GM19351 (cell line): Measurements from ENCODE around the gene GOLM1.
"Not testable (repeated sequence)": the region's sequence is repeated elsewhere in the genome, so short reads cannot be mapped to it uniquely, and the experiment has no call there.

Experiments
- ATAC-seq: cut with Tn5 transposase; IDR thresholded peaks from one replicate; pipeline ENCODE4 v1.9.1; 2021; ENCODE audit warnings: mild to moderate bottlenecking, moderate library complexity; ENCODE audit not compliant: unreplicated experiment

The GOLM1 gene

GRCh38 chr9:86091477-86091876, 7.9 kb downstream of the GOLM1 start:
- no peak for ATAC-seq

- no peak for ATAC-seq
These were observed 16.5 kb downstream of the GOLM1 start for GRCh38 chr9:86082870-86083269.

- no peak for ATAC-seq
These were observed 19.4 kb downstream of the GOLM1 start for GRCh38 chr9:86079865-86080469.

GRCh38 chr9:86079421-86079831, 19.9 kb downstream of the GOLM1 start:
- ATAC-seq: no peak

- ATAC-seq: no peak
These were observed 20.6 kb downstream of the GOLM1 start for GRCh38 chr9:86078731-86079130.

- no peak for ATAC-seq
These were observed 22.1 kb downstream of the GOLM1 start for GRCh38 chr9:86077276-86077675.

GRCh38 chr9:86075132-86076109, 23.9 kb downstream of the GOLM1 start:
- ATAC-seq: no peak

- ATAC-seq: no peak
These were observed 25.5 kb downstream of the GOLM1 start for GRCh38 chr9:86073839-86074238.

GRCh38 chr9:86072394-86072877, 26.9 kb downstream of the GOLM1 start:
- no peak for ATAC-seq

- ATAC-seq: no peak
These were observed 30.0 kb downstream of the GOLM1 start for GRCh38 chr9:86069206-86069869.

- no peak for ATAC-seq
These were observed 35.1 kb downstream of the GOLM1 start for GRCh38 chr9:86064220-86064619.

GRCh38 chr9:86062845-86063693, 36.3 kb downstream of the GOLM1 start:
- ATAC-seq: no peak

- ATAC-seq: no peak
These were observed 37.2 kb downstream of the GOLM1 start for GRCh38 chr9:86061972-86062739.

GRCh38 chr9:86057491-86057890, 41.9 kb downstream of the GOLM1 start:
- no peak for ATAC-seq

- ATAC-seq: no peak
These were observed 44.7 kb downstream of the GOLM1 start for GRCh38 chr9:86054695-86055094.

- no peak for ATAC-seq
These were observed 46.5 kb downstream of the GOLM1 start for GRCh38 chr9:86052556-86053468.

- not testable (repeated sequence) for ATAC-seq
These were observed 51.2 kb downstream of the GOLM1 start for GRCh38 chr9:86048018-86048742.

GRCh38 chr9:86047361-86047760, 52.0 kb downstream of the GOLM1 start:
- ATAC-seq: no peak
